HepG2 (cell line): ENCODE results near the gene MBTPS1. TPM values are rescaled to one million over a fixed set of nuclear protein-coding genes. Genes with fewer than 3 reads are reported as not detected.
A peak's percentile ranks its signal among the peaks of the same experiment; 100 is the strongest.

Experiments
- ATF4 ChIP-seq, 2 experiments: fragments of 450-650 bp in 1 of 2; sonication (generic) in 1 of 2; formaldehyde crosslinking; IDR thresholded peaks; 2 replicates each; pipeline versions ENCODE4 v1.5.0 to v1.8.0; 2020 to 2022; ENCODE audit warnings: mild to moderate bottlenecking in 1 of 2, missing genetic modification reagents in 1 of 2
- HES4 ChIP-seq: sonication (generic); formaldehyde crosslinking; IDR thresholded peaks from 2 replicates; pipeline ENCODE4 v1.9.0; 2021; ENCODE audit warnings: mild to moderate bottlenecking, missing genetic modification reagents, borderline replicate concordance
- KLF6 ChIP-seq: IDR thresholded peaks from 2 replicates; pipeline ENCODE4 v1.8.0; 2016; ENCODE audit warnings: missing biosample characterization, missing genetic modification reagents
- MED1 ChIP-seq: sonication (generic); formaldehyde crosslinking; IDR thresholded peaks from 2 replicates; pipeline ENCODE4 v1.4.0; 2020; ENCODE audit warnings: missing genetic modification reagents
- MLX ChIP-seq: IDR thresholded peaks from 2 replicates; pipeline ENCODE4 v1.6.1; 2016
- NBN ChIP-seq: fragments of 450-650 bp; conservative IDR thresholded peaks from 2 replicates; pipeline ENCODE4 v1.6.1; 2017
- PAX8 ChIP-seq: sonication (generic); formaldehyde crosslinking; IDR thresholded peaks from 2 replicates; pipeline ENCODE4 v1.8.0; 2022; ENCODE audit warnings: mild to moderate bottlenecking, missing genetic modification reagents, borderline replicate concordance
- POLR2A ChIP-seq, 2 experiments: IDR thresholded peaks; 2 replicates each; pipeline ENCODE4 v1.6.1; 2011; ENCODE audit warnings: low read depth in 2 of 2, low read length in 2 of 2, mild to moderate bottlenecking in 1 of 2, moderate library complexity in 1 of 2; ENCODE audit not compliant: insufficient read depth in 1 of 2
- SALL2 ChIP-seq: sonication (generic); formaldehyde crosslinking; IDR thresholded peaks from 2 replicates; pipeline ENCODE4 v1.8.1; 2023; ENCODE audit warnings: mild to moderate bottlenecking, missing genetic modification reagents, inconsistent platforms
- SRY ChIP-seq: sonication (generic); formaldehyde crosslinking; IDR thresholded peaks from 2 replicates; pipeline ENCODE4 v1.8.0; 2022; ENCODE audit warnings: mild to moderate bottlenecking, missing genetic modification reagents
- TEAD3 ChIP-seq: optimal IDR thresholded peaks from 2 replicates; pipeline ENCODE3; 2016; ENCODE audit warnings: borderline replicate concordance
- TFE3 ChIP-seq: IDR thresholded peaks from 2 replicates; pipeline ENCODE4 v1.6.1; 2016
- WIZ ChIP-seq: sonication (generic); formaldehyde crosslinking; IDR thresholded peaks from 2 replicates; pipeline ENCODE4 v1.5.1; 2020; ENCODE audit warnings: mild to moderate bottlenecking, missing genetic modification reagents
- ZBTB42 ChIP-seq: sonication (generic); formaldehyde crosslinking; IDR thresholded peaks from 2 replicates; pipeline ENCODE4 v1.5.0; 2020; ENCODE audit warnings: mild to moderate bottlenecking, missing genetic modification reagents
- ZBTB7A ChIP-seq: sonication (generic); formaldehyde crosslinking; IDR thresholded peaks from 2 replicates; pipeline ENCODE4 v1.8.0; 2022; ENCODE audit warnings: mild to moderate bottlenecking, missing genetic modification reagents
- ZMYM2 ChIP-seq: sonication (generic); formaldehyde crosslinking; IDR thresholded peaks from 2 replicates; pipeline ENCODE4 v1.8.0; 2022; ENCODE audit warnings: mild to moderate bottlenecking, missing genetic modification reagents
- ZNF646 ChIP-seq: sonication (generic); formaldehyde crosslinking; IDR thresholded peaks from 2 replicates; pipeline ENCODE4 v1.9.0; 2021; ENCODE audit warnings: mild to moderate bottlenecking, missing genetic modification reagents
- ZXDC ChIP-seq: sonication (generic); formaldehyde crosslinking; IDR thresholded peaks from 2 replicates; pipeline ENCODE4 v1.5.0; 2020; ENCODE audit warnings: mild to moderate bottlenecking, missing genetic modification reagents
- polyA plus RNA-seq, 8 experiments: library from polyadenylated mRNA; depleted of rRNA in 3 of 8; stranded (reverse) in 7 of 8; unstranded in 1 of 8; fragments of >200 nt; fragmentation: Illumina TruSeq in 4 of 8; extraction: Trizol in 4 of 8; gene quantifications; 2 replicates each; pipeline versions ENCODE4 v1.2.1 to v1.2.3, GENCODE V29; 2011 to 2016; ENCODE audit warnings: low read depth in 4 of 8, missing spikeins in 1 of 8, mixed read lengths in 1 of 8; ENCODE audit not compliant: insufficient read depth in 1 of 8
- total RNA-seq, 5 experiments: library from RNA; depleted of rRNA; stranded (reverse); fragments of >200 nt; fragmentation: Illumina TruSeq; extraction: Trizol; gene quantifications; 2 replicates each; pipeline ENCODE4 v1.2.3, GENCODE V29; 2016; ENCODE audit warnings: low read depth in 1 of 5

MBTPS1 gene
- total and polyA plus RNA-seq, 2 of the 13 experiments (the other 11 are each of a cell fraction or from before 2014, with no cell fraction given), result 56.7 to 91.3 TPM

GRCh38 chr16:84138824-84139627 is 22.3 kb upstream of the MBTPS1 start (continued):
- TF ChIP-seq SRY (CRISPR knock-in tag) (no peak), HES4 (no peak), SALL2 (no peak), KLF6 (CRISPR knock-in tag) (peak; percentile 89), POLR2A (IDR thresholded peaks at IDR 0.05; ENCODE audit: insufficient read depth in 1 of 2, low read depth in 2 of 2, low read length in 2 of 2) (peak; percentile 67 to 81), PAX8 (no peak), ZNF646 (no peak), ZBTB7A (peak; percentile 86; the same call in 1 of the 2 replicates), ATF4 (CRISPR knock-in tag; IDR thresholded peaks at IDR 0.05) (peak in 1 of 2 experiments; percentile 95; a peak in 2 of 4 replicates), TEAD3 (CRISPR knock-in tag) (no peak), ZXDC (CRISPR knock-in tag) (no peak), WIZ (CRISPR knock-in tag) (no peak), ZBTB42 (CRISPR knock-in tag) (no peak; the same call in 1 of the 2 replicates), MLX (CRISPR knock-in tag) (0 out of 2 replicates have a peak, but pooled peaks have one; percentile 43), ZMYM2 (CRISPR knock-in tag) (0 out of 2 replicates have a peak, but pooled peaks have one; percentile 20), TFE3 (peak; percentile 95), MED1 (CRISPR knock-in tag) (peak; percentile 80), NBN (no peak)
